GM18867 (cell line): Measurements from ENCODE around the gene HOXB9.

ENCODE experiments used
- ATAC-seq: cut with Tn5 transposase; IDR thresholded peaks from one replicate; pipeline ENCODE4 v1.9.1; 2021; ENCODE audit warnings: mild to moderate bottlenecking, moderate library complexity; ENCODE audit not compliant: unreplicated experiment

Gene HOXB9

DNA sequence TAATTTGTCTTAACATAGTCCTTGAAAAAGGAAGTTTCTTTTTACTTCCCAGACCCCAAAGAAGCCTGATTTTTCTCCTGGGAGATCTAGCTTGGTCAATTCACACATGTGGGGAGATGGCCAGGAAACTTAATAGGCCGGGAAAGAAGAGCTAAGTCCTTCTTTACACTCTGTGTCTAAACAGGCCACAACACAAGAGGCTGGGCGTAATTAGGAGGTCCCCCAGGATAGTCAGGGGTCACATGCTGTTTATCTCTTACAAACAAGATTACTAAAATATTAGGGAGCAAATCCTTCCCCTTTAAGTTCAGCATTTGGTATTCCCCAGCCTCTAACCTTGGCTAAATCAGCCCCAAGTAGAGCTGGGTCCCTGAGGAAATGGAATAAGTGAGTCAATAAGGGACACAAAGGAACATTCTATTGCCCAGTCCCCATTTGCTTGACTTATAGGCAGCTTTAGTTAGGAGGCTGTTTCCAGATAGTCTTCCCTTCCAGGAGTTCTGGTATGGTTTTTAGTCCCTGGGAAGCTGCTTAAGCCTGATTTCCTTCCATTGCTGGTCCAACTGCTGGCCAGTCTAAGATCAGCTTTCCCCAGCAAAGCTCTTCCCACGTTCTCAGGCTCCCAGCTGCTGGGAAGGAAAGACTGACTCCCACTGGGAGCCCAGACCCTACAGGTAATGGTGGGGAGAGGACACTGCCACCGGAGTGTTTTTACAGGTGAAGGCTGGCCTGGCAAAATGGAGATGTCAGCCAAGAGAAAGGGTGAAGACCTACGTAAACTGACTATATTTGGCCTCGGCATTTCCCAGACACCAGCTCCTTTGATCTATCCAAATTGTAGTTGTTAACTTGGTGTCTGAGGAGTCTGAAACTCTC lies 14.1 kb upstream of the HOXB9 start:
- ATAC-seq: no peak

DNA sequence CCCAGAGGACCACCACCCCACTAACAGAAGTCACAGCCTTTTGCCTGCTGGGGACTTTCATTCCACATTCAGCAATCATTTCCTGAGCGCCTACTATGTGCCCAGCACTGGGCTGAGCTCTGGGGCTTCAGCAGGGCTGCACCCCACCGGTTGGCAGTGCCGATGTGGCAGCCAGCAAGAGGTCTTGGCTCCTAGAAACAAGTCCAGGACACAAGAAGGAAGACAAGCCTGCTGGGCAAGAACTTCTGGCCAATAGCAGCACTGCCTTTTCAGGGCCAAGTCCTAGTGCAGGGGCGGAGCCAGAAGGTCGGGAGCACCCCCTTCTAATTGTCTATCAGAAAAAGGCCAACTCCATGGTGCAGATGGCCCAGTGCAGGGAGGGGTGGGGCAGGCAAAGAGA lies 13.0 kb upstream of the HOXB9 start:
- ATAC-seq: no peak

DNA sequence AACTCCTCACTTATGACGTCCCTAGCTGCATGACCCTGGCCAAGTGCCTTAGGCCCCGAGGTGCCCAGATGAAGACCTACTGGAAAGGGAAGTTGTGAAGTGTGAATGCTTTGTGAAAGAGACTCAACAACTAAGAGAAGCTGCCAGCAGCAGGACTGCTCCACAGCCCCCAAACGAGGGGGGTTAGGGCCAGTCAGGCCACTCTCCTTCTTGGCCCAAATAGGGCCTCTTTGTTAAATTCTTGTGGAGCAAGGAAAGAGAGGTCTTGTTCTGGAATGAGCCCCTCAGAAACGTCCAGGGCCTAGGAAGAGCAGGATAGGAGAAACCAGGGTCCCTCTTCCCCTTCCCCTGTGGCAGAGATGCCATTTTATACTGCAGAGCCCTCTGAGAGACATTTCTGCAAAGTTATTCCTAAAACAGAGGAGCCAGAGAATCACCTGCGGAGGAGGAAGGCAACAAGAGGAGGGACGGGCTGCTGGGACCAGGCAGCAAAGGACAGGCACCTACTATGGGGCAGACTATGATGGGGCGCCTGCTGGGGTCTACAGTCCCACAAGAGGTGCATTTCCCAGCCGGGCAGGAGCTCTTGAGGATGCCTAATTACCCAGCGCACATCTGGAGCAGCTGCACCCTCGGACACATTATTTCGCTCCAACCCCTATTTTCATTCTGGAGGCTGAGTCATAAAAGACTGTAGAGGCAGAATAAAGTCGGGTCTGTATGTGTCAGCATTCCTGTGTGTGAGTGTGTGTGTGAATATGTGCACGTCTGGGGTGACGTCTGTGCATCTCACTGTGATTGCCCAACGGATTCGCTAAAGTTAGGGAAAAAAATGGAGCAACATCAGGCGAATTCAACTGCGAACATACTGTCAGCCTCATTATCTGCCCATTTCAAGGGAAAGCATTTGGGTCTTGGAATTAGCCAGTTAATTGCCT lies 11.4 kb upstream of the HOXB9 start:
- no peak for ATAC-seq

DNA sequence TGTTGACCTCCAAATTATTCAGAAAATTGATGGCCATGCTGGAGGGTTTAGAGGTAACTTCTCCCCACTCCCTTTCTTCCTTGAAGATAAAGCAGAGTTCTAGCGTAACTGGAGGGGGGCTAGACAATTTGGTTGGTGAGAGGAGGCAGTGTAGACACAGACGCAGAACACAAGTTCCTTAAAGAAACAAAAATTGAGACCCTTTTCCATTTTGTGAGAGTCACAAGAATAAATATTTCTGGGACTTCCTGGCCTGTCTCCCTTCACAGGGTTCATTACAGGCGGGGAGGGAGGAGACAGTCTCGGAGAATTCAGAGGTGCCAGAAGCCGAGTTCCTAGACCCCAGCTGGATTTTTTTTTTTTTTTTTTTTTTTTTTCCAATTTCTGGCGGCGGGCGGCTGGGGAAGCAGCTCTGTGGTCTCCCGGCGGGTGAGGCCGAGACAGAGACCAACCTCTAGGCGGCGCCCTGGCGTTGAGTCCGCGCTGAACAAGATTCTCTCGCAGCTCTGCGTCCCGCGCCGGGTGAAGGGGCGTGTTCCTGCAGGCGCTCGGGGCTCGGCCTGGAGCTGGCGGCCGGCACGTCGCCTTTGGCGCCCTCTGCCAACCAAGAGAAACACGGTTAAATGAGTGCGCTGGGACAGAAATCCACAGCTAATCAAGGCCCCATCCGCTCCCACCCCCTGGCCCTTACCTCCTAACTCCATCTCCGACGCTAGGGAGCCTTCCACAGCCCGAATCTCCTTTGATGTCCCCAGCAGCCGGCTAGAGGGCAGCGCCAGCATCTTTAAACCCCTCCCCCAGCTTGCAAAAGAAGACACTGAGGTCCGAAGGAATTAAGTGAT lies 10.2 kb upstream of the HOXB9 start:
- no peak for ATAC-seq

DNA sequence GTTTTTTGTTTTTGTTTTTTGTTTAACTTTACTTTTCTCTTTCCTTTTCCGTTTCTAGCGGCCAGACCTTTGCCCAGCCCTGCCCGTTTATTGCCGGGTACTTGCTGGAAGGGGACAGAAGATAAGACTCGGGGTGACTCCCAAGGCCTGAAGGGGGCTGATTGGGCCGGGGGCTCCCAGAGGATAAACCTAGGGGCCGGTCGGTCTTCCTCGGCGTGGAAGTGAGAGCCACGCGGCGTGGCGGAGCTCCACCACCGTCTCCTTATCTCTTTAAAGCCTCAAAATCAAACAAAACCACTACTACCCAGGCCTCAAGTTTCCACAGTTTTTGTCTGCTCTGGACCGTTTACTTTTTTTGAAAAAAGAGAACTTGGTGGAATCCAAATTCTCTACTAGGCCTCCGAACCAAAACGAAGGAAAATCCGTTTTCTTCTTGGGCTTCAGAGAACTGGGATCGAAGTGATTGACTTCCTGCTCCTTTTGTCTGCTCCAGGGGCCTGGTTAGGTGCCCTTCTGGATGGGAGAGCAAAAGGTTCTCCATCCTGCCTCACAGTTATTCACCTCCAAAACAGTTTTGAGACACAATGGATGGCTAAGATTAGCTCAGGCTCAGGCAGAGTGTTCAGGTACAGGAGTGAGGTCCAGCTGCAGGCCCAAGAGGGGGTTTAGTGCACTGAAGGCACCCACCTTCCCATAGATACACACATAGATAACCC lies 8.5 kb upstream of the HOXB9 start:
- no peak for ATAC-seq

DNA sequence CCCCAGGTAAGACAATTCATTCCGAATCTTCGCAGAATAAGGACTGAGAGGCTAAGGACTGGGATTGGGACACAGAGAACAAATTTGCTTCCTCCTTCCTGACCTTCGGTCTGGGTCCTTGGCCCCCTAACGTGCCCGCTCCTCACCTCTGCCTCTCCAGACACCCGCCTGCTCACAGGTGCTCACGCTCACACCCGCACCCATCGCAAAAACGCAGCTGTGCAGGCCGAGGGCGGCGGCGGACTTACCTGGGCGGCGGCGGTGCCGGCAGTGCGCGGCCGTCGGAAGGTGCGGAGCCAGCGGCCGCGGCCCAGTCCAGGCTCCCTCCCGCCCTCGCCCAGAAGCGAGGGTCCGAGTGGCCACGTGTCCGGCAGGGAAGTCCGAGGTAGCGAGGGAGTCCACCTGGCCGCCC lies 7.1 kb upstream of the HOXB9 start:
- ATAC-seq: no peak

DNA sequence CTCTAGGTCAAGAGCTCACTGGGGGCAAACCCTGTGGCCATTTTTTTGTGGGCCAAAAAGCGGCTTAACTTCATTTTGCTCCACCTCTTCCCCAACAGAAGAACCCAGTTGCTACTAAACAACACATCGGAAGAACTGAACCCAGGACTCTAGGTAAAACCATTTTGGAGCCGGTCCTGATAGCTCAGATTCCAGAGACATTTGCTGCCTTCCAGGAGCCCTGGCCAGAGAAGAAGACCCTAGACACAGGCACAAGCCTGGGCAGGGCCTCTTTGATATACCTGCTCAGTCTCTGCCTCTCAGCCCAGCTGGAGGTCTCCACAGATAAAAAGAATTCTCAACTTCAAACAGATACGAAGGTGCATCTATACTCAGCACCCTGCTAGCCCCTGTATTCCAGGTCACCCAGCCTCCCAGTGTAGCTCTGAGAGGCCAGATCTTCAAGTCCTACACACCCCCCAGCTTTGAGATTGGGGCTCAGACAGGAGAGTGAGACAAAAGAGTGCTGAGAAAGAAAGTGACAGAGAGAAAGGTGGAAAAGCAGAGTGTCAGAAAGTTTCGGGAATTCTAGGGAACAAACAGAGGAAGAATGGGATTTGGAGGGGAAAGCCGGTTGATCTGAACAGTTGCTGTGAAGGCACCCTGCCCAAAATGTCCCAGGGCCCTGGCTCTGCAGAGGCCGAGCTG lies 6.6 kb upstream of the HOXB9 start:
- no peak for ATAC-seq

DNA sequence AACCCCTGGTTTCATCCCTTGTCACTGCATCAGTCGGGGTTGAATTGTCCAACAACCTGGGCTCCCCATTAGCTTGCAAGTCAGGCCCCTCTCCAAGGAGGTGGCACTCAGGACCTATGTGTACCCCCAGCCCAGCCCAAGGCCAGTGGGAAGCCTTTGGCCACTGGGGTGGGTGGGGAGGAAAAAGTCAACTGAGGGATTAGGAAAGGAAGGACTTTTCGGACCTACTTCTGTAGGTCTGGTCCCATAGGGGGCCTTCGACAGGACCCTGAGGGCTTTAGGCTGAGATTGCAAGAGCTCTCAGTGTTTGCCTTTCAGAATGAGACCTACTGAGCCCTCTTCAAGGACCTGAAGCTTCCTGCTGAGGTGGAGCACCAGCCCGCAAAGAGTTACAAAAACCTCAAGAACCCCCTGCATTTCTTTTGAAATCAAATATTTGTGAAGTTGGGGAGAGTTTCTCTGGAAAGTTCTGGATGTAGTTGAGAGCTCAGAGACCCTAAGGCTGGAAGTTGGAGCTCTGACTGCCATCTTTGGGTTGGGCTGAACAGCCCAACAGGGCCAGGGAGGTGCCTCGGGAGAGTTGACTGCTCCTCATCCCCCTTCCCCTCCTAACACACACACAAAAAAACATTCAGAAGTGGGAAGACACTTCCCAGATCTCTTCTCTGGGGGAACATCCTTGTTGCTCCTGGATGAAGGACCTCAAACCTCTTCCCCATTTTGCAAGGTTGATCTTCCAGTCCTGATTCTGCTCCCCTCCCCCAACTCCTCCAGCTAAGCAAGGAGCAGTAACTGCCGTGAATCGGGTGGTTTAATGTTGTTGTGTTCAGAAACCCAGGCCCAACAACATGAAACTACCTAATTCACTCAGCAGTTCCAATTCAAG lies 5.8 kb upstream of the HOXB9 start:
- ATAC-seq: no peak

DNA sequence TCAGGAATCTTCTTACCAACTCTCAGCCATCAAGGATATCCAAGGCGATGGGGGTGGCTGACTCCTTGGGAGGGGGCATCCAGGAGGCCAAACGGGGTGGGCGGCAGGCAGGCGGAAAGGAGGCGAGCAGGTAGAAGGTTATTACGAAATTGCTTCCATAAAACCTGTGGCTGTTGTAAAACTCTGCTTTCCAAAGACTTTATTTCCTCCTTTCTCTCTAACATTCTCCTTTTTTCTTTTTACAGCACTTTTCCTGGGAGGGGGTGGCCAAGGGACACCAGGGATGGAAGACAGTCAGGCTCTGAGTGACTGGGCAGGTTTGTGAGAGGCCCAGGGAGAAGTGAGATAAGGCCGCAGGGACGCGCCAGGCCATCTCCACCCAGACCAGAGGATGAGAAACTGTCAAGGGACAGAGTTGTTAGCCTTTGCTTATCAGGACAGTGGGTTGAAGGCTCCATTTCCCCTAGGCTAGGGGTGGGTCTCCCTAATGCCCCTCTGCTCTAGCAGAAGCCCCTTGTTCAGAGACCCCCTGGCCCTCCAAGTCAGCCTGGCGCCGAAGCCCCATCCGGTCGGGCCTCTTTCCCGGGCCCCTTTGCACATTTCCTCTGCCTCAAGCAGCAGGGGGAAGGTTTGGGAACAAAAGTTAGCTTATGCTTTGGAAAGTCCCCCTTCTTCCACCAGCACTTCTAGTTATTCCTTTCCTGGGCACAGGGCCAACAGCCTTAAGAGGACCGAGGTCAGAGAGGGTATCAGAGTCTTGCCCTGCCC lies 5.0 kb upstream of the HOXB9 start:
- ATAC-seq: no peak

DNA sequence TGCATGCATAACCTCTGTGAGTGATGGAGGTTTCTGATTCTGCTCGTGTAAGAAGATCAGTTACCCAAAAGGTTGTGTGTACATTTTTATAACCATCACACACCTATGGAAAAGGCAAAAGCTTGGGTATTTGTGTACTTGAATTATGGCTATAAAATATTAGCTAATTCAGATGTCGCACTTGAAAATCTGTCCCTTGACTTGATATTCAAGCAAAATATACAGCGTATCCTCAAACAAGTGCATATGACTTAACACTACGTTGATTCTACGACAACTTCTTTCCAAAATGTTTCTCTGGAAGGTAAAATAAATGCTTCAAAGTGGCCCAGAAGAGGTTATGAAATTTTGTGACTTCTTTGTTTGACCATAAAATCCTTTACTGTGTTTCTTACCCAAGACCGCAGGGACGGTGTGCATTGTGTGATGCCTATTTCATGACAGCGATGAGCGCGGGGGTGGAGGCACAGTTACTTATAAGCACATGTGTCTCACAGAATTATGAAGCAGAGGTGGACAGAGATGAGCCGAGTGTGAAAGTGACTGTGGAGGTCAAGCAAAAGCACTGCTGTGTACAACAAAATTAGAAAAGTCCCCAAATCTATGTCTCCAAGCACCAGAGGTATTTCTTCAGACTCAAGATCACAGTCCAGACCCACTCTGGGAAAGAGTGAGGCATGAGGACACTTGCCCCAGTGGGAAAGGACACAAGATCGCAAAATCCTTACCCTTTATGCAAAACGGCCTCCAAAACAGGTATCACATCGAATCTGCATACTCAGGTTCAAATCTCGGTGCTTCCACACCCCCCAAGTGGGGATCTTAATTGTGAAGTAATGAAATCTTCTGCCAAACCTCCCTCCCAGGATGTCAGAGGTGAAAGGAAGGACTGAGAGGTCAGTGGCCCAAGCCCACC lies 4.1 kb upstream of the HOXB9 start:
- no peak for ATAC-seq

DNA sequence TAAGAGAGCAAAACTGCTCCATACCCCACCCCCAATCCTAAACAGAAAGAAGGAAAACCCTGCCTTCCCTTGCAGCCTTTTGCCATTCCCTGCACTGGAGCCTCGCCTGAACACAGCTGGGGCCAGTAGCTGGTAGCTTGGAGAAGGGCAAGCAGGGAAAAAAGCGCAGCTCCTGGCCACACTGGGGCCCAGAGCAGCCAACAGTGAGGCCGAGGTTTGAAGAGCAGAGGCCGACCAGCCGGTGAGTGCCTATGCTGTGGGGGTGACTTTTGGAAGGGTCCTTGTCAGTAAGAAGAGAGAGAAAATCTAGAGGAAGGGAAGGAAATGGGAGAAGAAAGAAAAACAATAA lies 3.2 kb upstream of the HOXB9 start:
- ATAC-seq: no peak

DNA sequence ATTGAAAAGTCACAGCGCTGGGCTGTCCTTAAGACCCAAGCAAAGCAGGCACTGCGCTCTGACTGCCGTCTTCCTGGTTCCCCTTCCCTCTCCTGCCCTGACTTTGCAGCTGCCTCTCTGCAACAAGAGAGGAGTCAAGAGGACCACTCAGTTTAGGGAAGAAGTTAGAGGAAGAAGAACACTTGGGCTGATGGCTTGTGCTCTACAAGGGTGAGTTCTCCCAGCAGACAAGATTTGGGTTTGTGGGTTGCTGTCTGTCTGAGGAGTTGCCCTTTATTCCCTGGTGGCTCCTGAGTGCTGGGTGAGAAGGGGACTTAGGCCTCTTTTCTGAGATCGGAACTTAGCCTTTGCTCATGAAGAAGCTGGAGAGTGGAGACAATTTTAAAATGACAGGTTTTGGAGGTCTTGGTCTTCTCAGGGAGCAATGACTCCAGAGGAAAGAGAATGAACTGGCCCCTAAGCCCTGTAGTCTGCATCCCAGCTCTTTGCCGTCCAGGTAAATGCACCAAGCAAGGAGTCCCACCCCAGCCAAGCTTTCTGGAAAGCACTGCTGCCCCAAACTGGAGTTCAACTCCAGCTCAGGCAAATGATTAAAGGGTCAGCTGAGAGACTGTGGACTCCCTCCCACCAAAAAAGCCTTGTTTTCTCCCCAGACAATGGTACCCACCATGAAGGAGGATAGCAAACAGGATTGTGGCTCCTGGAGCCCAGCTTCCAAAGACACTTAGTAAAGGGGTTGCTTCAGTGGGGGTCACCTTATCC lies 2.7 kb upstream of the HOXB9 start:
- no peak for ATAC-seq

DNA sequence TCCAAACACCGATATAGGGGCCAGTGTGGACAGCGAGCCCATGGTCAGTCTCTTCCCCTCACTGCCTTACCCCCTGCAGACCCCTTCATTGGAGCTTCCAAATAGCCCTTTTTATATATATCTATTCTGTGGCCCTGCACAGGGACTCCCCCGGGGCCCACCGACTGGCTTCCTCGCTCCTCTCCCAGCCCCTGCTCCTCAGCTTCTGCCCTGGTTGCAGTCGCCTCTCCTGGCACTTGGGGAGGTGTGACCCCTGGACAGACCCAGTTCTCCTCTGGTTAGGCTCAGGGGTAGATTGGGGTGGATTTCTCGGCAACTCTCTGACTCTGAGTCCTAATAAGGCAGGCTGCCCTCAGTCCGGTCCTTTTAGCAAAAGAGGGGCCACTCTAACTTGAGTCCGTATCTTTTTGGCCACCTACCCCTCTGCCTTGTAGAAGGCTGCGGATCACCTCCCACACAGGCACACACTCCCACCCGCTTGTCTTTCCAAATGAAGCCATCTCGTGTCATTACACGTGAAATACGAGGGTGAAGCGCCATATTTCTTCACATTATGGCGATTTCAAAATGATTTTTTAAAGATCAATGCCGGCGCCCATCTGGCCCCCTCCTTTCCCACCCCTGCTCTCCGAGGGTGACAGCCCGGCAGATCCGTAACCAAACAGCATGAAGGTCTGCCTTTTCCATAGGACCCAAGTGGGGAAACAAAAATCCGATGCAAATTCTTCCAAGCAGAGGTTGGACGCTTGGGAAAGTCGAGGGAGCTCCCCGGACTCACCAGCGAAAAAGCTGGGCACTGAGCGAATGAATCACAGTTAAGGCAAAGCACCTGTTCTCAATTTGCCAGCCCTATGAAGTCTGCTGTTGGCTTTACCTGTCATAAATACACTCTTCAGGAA lies 1.7 kb upstream of the HOXB9 start:
- ATAC-seq: no peak

DNA sequence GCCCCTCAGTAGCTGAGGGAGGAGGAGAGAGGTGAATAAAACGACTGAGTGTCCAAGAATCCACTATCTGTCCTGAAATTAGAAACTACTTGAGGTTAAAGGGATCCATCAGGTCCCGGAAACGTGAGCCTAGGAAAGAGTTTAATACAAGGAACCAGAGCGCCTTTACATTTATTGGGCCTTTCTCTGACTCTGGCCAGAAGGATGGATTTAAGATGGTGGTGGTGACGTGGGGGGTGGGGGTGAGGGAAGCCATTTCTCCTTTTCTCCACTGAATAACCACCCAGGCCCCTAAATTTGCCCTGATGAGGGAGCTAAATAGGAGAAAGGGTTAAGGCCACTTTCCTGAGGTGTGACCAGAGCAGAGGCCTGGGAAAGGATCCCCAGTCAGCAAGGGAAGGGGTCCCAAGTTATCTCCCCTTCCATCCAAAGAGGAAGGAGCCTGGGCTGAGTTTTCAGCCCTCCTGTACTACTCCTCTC lies 1.0 kb upstream of the HOXB9 start:
- no peak for ATAC-seq
